B cell (primary cell): Measurements from ENCODE around the gene GYPA.
"Not testable (repeated sequence)": the region's sequence is repeated elsewhere in the genome, so short reads cannot be mapped to it uniquely, and the experiment has no call there.

Experiments used
- CTCF ChIP-seq: fragments of 200-600 bp; IDR thresholded peaks from one replicate; pipeline ENCODE4 v1.8.0; 2022; ENCODE audit warnings: antibody characterized with exemption, mild to moderate bottlenecking
- EZH2 ChIP-seq: IDR thresholded peaks from 2 replicates; pipeline ENCODE4 v1.6.1; 2012; ENCODE audit warnings: borderline replicate concordance, low read depth, mild to moderate bottlenecking, moderate library complexity, low read length; ENCODE audit not compliant: insufficient read depth, poor library complexity, severe bottlenecking

- not testable (repeated sequence) for TF ChIP-seq CTCF, EZH2
Observed at GRCh38 chr4:144140594-144141295, at the start of gene GYPA.
